GM13977 (cell line): ENCODE measurements around the gene MXRA5.

Experiments
- DNase-seq: peaks from one replicate; pipeline ENCODE4 v3.0.0; 2012; ENCODE audit warnings: low spot score
- in situ Hi-C: fragments of 300-500 bp; cut with MboI; formaldehyde crosslinking; loops from one replicate; pipeline ENCODE4 v1.12.0; 2022; ENCODE audit warnings: low sequenced_read_pairs, low pct_unique_long_range_greater_than_20kb, mixed read lengths, inconsistent platforms; ENCODE audit not compliant: unreplicated experiment
- TF ChIP-seq, protein P1 (sequence below): IDR thresholded peaks from 2 replicates; pipeline ENCODE4 v1.5.1; 2012; ENCODE audit warnings: mild to moderate bottlenecking, control low read depth; ENCODE audit not compliant: insufficient read depth; ENCODE audit errors: extremely low read depth, missing control alignments

MXRA5 gene

DNA sequence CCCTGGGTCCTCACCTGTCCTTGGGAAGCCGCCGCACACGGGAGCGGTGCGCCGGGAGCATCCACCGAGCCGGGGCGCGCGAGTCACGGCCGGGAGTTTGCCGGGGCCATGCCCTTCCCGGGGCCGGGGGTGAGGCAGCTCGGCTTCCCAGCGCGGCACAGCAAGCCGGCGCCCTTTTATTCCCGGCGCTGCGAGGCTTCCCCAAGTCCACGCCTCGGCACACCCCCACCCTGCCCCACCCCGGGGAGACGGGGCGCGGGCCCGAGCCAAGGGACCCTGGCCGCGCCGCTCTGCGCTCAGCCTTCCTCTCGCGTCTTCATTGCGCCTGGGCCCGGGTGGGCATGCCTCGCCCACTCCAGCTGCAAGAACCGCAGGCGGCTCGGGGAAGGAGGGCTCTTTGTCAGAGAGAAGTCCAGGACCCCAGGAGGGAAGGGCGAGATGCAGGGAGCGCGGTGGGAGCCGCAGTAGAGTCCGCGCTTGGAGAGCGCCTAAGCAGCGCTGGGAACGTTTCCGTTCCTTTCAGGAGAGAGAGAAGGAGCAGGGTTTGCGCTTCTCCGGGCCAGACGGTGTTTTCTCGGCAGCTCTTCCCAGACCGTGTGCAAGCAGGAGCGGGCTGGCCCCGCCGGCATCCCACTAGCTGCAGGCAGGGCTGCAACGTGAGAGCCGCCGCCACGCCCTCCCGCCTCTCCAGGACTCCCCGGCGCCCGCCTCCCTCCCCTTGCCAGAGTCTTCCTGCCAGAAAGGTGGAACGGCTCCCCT lies at the start of gene MXRA5:
Gene MXRA5 (minus strand): TSS at position 152 of the 759 bp plus-strand sequence. CDS start 2,819 bp downstream, outside the sequence.
- in situ Hi-C loops = no loop called here
- DNase-seq = no peak
- TF ChIP-seq, protein P1, sequence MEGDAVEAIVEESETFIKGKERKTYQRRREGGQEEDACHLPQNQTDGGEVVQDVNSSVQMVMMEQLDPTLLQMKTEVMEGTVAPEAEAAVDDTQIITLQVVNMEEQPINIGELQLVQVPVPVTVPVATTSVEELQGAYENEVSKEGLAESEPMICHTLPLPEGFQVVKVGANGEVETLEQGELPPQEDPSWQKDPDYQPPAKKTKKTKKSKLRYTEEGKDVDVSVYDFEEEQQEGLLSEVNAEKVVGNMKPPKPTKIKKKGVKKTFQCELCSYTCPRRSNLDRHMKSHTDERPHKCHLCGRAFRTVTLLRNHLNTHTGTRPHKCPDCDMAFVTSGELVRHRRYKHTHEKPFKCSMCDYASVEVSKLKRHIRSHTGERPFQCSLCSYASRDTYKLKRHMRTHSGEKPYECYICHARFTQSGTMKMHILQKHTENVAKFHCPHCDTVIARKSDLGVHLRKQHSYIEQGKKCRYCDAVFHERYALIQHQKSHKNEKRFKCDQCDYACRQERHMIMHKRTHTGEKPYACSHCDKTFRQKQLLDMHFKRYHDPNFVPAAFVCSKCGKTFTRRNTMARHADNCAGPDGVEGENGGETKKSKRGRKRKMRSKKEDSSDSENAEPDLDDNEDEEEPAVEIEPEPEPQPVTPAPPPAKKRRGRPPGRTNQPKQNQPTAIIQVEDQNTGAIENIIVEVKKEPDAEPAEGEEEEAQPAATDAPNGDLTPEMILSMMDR = no peak

GRCh38 chrX:3393581-3394111 lies 47.2 kb upstream of the MXRA5 start:
- DNase-seq = no peak
- TF ChIP-seq, protein P1 = no peak
- in situ Hi-C loops = no loop called here

GRCh38 chrX:3393178-3393577 lies 46.7 kb upstream of the MXRA5 start:
- in situ Hi-C loops = no loop called here
- TF ChIP-seq, protein P1 = no peak
- no peak for DNase-seq

DNA sequence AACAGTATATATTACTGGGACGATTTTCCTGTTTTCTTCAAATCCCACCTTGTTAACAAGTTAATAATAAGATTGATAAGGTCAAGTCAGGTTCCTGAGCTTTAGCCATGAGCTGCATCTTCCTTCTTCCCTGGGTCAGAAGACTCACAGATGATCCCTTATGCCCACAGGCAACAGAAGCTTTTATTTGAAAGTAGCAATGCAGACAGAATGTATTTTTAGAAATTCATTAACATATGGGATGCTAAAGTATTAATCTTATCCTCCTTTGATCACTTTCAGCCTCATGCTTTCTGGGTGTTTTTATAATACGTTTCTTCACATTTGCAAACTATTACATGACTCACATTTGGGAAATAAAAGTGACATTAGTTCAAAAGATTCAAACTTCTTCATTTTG lies 42.0 kb upstream of the MXRA5 start:
- in situ Hi-C loops = no loop called here
- no peak for DNase-seq
- TF ChIP-seq, protein P1 = no peak

DNA sequence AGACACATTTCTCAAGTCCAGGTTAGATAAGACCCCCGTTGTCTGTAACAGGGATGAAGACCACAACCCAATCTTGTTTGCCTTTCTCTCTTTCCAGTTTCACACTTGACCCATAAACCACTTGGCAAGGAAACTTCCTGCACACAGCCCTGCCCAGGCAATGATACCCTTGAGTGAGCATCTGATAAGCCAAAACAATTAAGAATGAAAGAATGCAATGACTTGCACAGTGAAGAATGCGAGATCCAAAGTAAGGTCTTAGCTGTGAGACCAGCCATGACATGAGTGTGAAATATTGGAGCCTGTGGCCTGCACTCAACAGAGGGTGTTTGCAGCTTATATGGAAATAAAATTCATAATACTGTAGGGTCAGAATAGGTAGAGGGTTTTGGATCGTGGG lies 37.9 kb upstream of the MXRA5 start:
- in situ Hi-C loops = no loop called here
- no peak for DNase-seq
- TF ChIP-seq, protein P1 = no peak

GRCh38 chrX:3380603-3381002 lies 34.2 kb upstream of the MXRA5 start:
- in situ Hi-C loops = no loop called here
- TF ChIP-seq, protein P1 = no peak
- DNase-seq = no peak

GRCh38 chrX:3379111-3379510 lies 32.7 kb upstream of the MXRA5 start:
- TF ChIP-seq, protein P1 = no peak
- in situ Hi-C loops = no loop called here
- no peak for DNase-seq
